H9 (cell line): ENCODE data around the gene GGT6. TPM values are rescaled to one million over a fixed set of nuclear protein-coding genes. Genes with fewer than 3 reads are reported as not detected.

Experiments
- DNase-seq: peaks from one replicate; pipeline ENCODE4 v3.0.0-alpha.2; 2017
- H2AFZ ChIP-seq: one replicate; pipeline ENCODE4 v1.6.1; 2013; ENCODE audit warnings: mild to moderate bottlenecking, low read length, control low read depth, moderate library complexity
- H2AK5ac ChIP-seq: 2 replicates; pipeline ENCODE4 v1.6.1; 2013; ENCODE audit warnings: low read length, control low read depth, mixed read lengths; ENCODE audit not compliant: insufficient read length
- H2BK120ac ChIP-seq: one replicate; pipeline ENCODE4 v1.6.1; 2013; ENCODE audit warnings: low read depth, mild to moderate bottlenecking, low read length, control low read depth, inconsistent platforms; ENCODE audit not compliant: poor library complexity, severe bottlenecking
- H2BK12ac ChIP-seq: 2 replicates; pipeline ENCODE4 v1.6.1; 2013; ENCODE audit warnings: low read length, control low read depth, mixed read lengths, low read depth; ENCODE audit not compliant: insufficient read length
- H2BK15ac ChIP-seq: 2 replicates; pipeline ENCODE4 v1.6.1; 2013; ENCODE audit warnings: low read depth, low read length, control low read depth
- H2BK20ac ChIP-seq: one replicate; pipeline ENCODE4 v1.6.1; 2013; ENCODE audit warnings: low read depth, mild to moderate bottlenecking, low read length, control low read depth, inconsistent platforms; ENCODE audit not compliant: poor library complexity, severe bottlenecking
- H2BK5ac ChIP-seq: 2 replicates; pipeline ENCODE4 v1.6.1; 2013; ENCODE audit warnings: low read length, control low read depth, mixed read lengths; ENCODE audit not compliant: insufficient read length
- H3K14ac ChIP-seq: 2 replicates; pipeline ENCODE4 v1.6.1; 2013; ENCODE audit warnings: low read length, control low read depth; ENCODE audit not compliant: insufficient read depth
- H3K18ac ChIP-seq: 2 replicates; pipeline ENCODE4 v1.6.1; 2013; ENCODE audit warnings: low read depth, mild to moderate bottlenecking, mixed read lengths, low read length, control low read depth; ENCODE audit not compliant: insufficient read length
- H3K23ac ChIP-seq: 2 replicates; pipeline ENCODE4 v1.6.1; 2013; ENCODE audit warnings: low read length, control low read depth, mixed read lengths, low read depth; ENCODE audit not compliant: insufficient read length
- H3K23me2 ChIP-seq: 2 replicates; pipeline ENCODE4 v1.6.1; 2013; ENCODE audit warnings: low read depth, mild to moderate bottlenecking, mixed read lengths, low read length, control low read depth; ENCODE audit not compliant: insufficient read length, poor library complexity, severe bottlenecking
- H3K27ac ChIP-seq: 2 replicates; pipeline ENCODE4 v1.5.1; 2013; ENCODE audit warnings: low read length, control low read depth, mixed read lengths, low read depth; ENCODE audit not compliant: insufficient read length
- H3K27me3 ChIP-seq: 2 replicates; pipeline ENCODE4 v1.6.1; 2013; ENCODE audit warnings: low read length, control low read depth, inconsistent platforms; ENCODE audit not compliant: insufficient read depth
- H3K4ac ChIP-seq: 2 replicates; pipeline ENCODE4 v1.6.1; 2013; ENCODE audit warnings: low read depth, mild to moderate bottlenecking, control low read depth, inconsistent platforms, low read length, moderate library complexity
- H3K4me1 ChIP-seq: 2 replicates; pipeline ENCODE4 v1.6.1; 2013; ENCODE audit warnings: low read length, control low read depth, inconsistent platforms; ENCODE audit not compliant: insufficient read depth
- H3K4me2 ChIP-seq: 2 replicates; pipeline ENCODE4 v1.6.1; 2013; ENCODE audit warnings: low read length, control low read depth, mixed read lengths; ENCODE audit not compliant: insufficient read length, insufficient read depth
- H3K56ac ChIP-seq: 2 replicates; pipeline ENCODE4 v1.6.1; 2013; ENCODE audit warnings: low read depth, mild to moderate bottlenecking, mixed read lengths, low read length, control low read depth; ENCODE audit not compliant: insufficient read length
- H3K79me1 ChIP-seq: 2 replicates; pipeline ENCODE4 v1.6.1; 2013; ENCODE audit warnings: low read depth, mild to moderate bottlenecking, moderate library complexity, low read length, control low read depth, inconsistent platforms; ENCODE audit not compliant: insufficient read depth, poor library complexity, severe bottlenecking
- H3K79me2 ChIP-seq: 2 replicates; pipeline ENCODE4 v1.6.1; 2013; ENCODE audit warnings: low read length, control low read depth, inconsistent platforms; ENCODE audit not compliant: insufficient read depth
- H3K9ac ChIP-seq: 2 replicates; pipeline ENCODE4 v1.6.1; 2013; ENCODE audit warnings: low read length, control low read depth, mixed read lengths; ENCODE audit not compliant: insufficient read length; ENCODE audit errors: extremely low read depth
- H3K9me3 ChIP-seq: one replicate; pipeline ENCODE4 v1.6.1; 2013; ENCODE audit warnings: low read depth, low read length, inconsistent platforms; ENCODE audit not compliant: control insufficient read depth
- H3T11ph ChIP-seq: one replicate; pipeline ENCODE4 v1.6.1; 2013; ENCODE audit warnings: mild to moderate bottlenecking, low read length, control low read depth, inconsistent platforms
- H4K20me1 ChIP-seq: one replicate; pipeline ENCODE4 v1.6.1; 2013; ENCODE audit not compliant: control insufficient read depth, insufficient read length, insufficient read depth
- H4K5ac ChIP-seq: 2 replicates; pipeline ENCODE4 v1.6.1; 2013; ENCODE audit warnings: low read depth, mild to moderate bottlenecking, mixed read lengths, low read length, control low read depth; ENCODE audit not compliant: insufficient read length
- H4K8ac ChIP-seq: replicated peaks from 2 replicates; pipeline ENCODE4 v1.6.1; 2013; ENCODE audit warnings: low read length, control low read depth, mixed read lengths, low read depth; ENCODE audit not compliant: insufficient read length
- H4K91ac ChIP-seq: 2 replicates; pipeline ENCODE4 v1.6.1; 2013; ENCODE audit warnings: low read depth, mild to moderate bottlenecking, moderate library complexity, mixed read lengths, low read length, control low read depth; ENCODE audit not compliant: insufficient read length
- H3K27ac Mint-ChIP-seq, 3 experiments: 2 replicates in 2 of 3; 3 replicates in 1 of 3; pipeline ENCODE4 v1.8.0; 2020 to 2021; ENCODE audit warnings: mixed read lengths in 3 of 3, mild to moderate bottlenecking in 1 of 3, moderate library complexity in 1 of 3
- H3K27me3 Mint-ChIP-seq: 2 replicates; pipeline ENCODE4 v1.8.0; 2021; ENCODE audit warnings: low read depth, mild to moderate bottlenecking, moderate library complexity, mixed read lengths
- H3K36me3 Mint-ChIP-seq, 3 experiments: 2 replicates in 2 of 3; 3 replicates in 1 of 3; pipeline ENCODE4 v1.8.0; 2020 to 2021; ENCODE audit warnings: low read depth in 3 of 3, mixed read lengths in 3 of 3; ENCODE audit not compliant: insufficient read depth in 1 of 3
- H3K4me1 Mint-ChIP-seq, 2 experiments: 2 replicates each; pipeline ENCODE4 v1.8.0; 2020; ENCODE audit warnings: mixed read lengths in 2 of 2
- H3K4me3 Mint-ChIP-seq, 2 experiments: 2 replicates in 1 of 2; 3 replicates in 1 of 2; pipeline ENCODE4 v1.8.0; 2020 to 2021; ENCODE audit warnings: mild to moderate bottlenecking in 2 of 2, mixed read lengths in 2 of 2, moderate library complexity in 1 of 2
- H3K9me3 Mint-ChIP-seq, 2 experiments: 2 replicates in 1 of 2; 3 replicates in 1 of 2; pipeline ENCODE4 v1.8.0; 2020; ENCODE audit warnings: mild to moderate bottlenecking in 2 of 2, mixed read lengths in 2 of 2, moderate library complexity in 1 of 2
- CTCF ChIP-seq: fragments of 200-600 bp; sonication (generic); conservative IDR thresholded peaks from 3 replicates; pipeline ENCODE4 v1.8.0; 2021; ENCODE audit warnings: antibody characterized with exemption, mild to moderate bottlenecking
- WGBS: extraction: QIAGEN DNeasy Blood & Tissue Kit; methylation state at CpG from one replicate; pipeline ENCODE4 v1.1.7; 2013; ENCODE audit warnings: missing lambda C conversion rate, low lambda C conversion rate, mixed read lengths; ENCODE audit not compliant: insufficient read length; ENCODE audit errors: extremely low coverage; 5-methylcytosine and 5-hydroxymethylcytosine counted together
- total RNA-seq: library from RNA; stranded (reverse); gene quantifications from 2 replicates; pipeline ENCODE4 v1.2.1, GENCODE V29; 2021

GGT6 gene
- total RNA-seq, 1 experiment from 2014 or later = 0.17 TPM

GRCh38 chr17:4577386-4577993 lies 17.1 kb upstream of the GGT6 start:
- no peak for DNase-seq
- Histone ChIP-seq H4K5ac (no peak overlapping the region), H4K20me1 (no peaks in the 10 kb centered on the region), H2BK12ac (no peak overlapping the region), H3K4ac (no peak overlapping the region), H3K27ac (no peak overlapping the region), H3K79me1 (no peaks in the 10 kb centered on the region), H2BK15ac (no peak overlapping the region), H2BK120ac (no peak overlapping the region), H3K23ac (no peak overlapping the region), H3K56ac (no peak overlapping the region), H2AK5ac (no peak overlapping the region), H3K18ac (peak overlapping the region; percentile 7), H3T11ph (no peak overlapping the region), H3K4me2 (no peak overlapping the region), H3K9ac (no peak overlapping the region), H3K23me2 (peaks cover 2% of the 10 kb centered on the region), H3K9me3 (no peaks in the 10 kb centered on the region), H4K91ac (no peak overlapping the region), H3K4me1 (peaks cover 5% of the 10 kb centered on the region; the same call in 1 of the 2 replicates), H4K8ac (no peak overlapping the region), H2BK5ac (no peak overlapping the region), H2BK20ac (no peak overlapping the region), H3K79me2 (no peaks in the 10 kb centered on the region), H2AFZ (no peak overlapping the region), H3K27me3 (0 out of 2 replicates have a peak, but pooled peaks cover 2% of the 10 kb centered on the region), H3K14ac (peak overlapping the region; percentile 63)
- H3K4me3 Mint-ChIP-seq = no peak overlapping the region
- H3K27me3 Mint-ChIP-seq = peaks cover 22% of the 10 kb centered on the region
- peaks cover 0 to 3% of the 10 kb centered on the region in 2 experiments; a peak in 2 of 5 replicates for H3K9me3 Mint-ChIP-seq
- H3K36me3 Mint-ChIP-seq = peaks cover 0 to 6% (median 0%) of the 10 kb centered on the region in 3 experiments; a peak in 1 of 7 replicates
- TF ChIP-seq CTCF = no peak
- no CpG with 5 or more reads among the region's 8 CpGs for WGBS
- H3K27ac Mint-ChIP-seq = peak overlapping the region in 1 of 3 experiments; percentile 34; a peak in 1 of 7 replicates
- H3K4me1 Mint-ChIP-seq = peaks cover 22 to 46% of the 10 kb centered on the region in 2 experiments
